Caco-2 (cell line): ENCODE data around the gene GREB1. TPM values are rescaled to one million over a fixed set of nuclear protein-coding genes. Genes with fewer than 3 reads are reported as not detected.

ENCODE experiments used
- BruUV-seq: library from RNA; stranded (reverse); fragments of 400-500 nt; replicated peaks from 2 replicates; lab custom pipeline; 2021; lab: Mats Ljungman, UMichigan
- CTCF ChIA-PET: fragments of 300-600 bp; sonication (Branson Sonifier 250); formaldehyde crosslinking; loops from one replicate; lab custom pipeline; 2022; ENCODE audit warnings: antibody characterized with exemption; lab: Charles Lee
- POLR2A ChIA-PET: fragments of 300-600 bp; sonication (Branson Sonifier 250); formaldehyde crosslinking; loops from one replicate; lab custom pipeline; 2022; ENCODE audit warnings: antibody characterized with exemption; lab: Charles Lee
- DNase-seq, 2 experiments: peaks; one replicate each; pipeline versions ENCODE4 v3.0.0 to v3.0.0-alpha.2; 2020 to 2022
- H3K27me3 ChIP-seq: replicated peaks from 2 replicates; pipeline ENCODE4 v1.6.0; 2011; ENCODE audit warnings: low read length; ENCODE audit not compliant: control insufficient read depth, insufficient read depth
- H3K36me3 ChIP-seq: 2 replicates; pipeline ENCODE4 v1.5.1; 2011; ENCODE audit warnings: low read length; ENCODE audit not compliant: control insufficient read depth, insufficient read depth
- H3K4me1 ChIP-seq: fragments of 250-450 bp; sonication (Bioruptor Pico); 2 replicates; pipeline ENCODE4 v1.5.1; 2020; ENCODE audit warnings: mild to moderate bottlenecking
- H3K4me3 ChIP-seq: 2 replicates; pipeline ENCODE4 v1.5.1; 2011; ENCODE audit warnings: low read depth, mild to moderate bottlenecking, control low read depth, low read length
- H3K9me3 ChIP-seq: fragments of 250-450 bp; sonication (Bioruptor Pico); 2 replicates; pipeline ENCODE4 v1.5.1; 2020; ENCODE audit warnings: mild to moderate bottlenecking, moderate library complexity
- H3K27ac Mint-ChIP-seq: one replicate; pipeline ENCODE4 v1.8.0; 2022; ENCODE audit warnings: mixed read lengths; ENCODE audit not compliant: unreplicated experiment
- H3K27me3 Mint-ChIP-seq: one replicate; pipeline ENCODE4 v1.8.0; 2022; ENCODE audit warnings: mixed read lengths; ENCODE audit not compliant: insufficient read depth, unreplicated experiment
- H3K36me3 Mint-ChIP-seq: one replicate; pipeline ENCODE4 v1.8.0; 2022; ENCODE audit warnings: mild to moderate bottlenecking, mixed read lengths; ENCODE audit not compliant: insufficient read depth, unreplicated experiment
- H3K4me1 Mint-ChIP-seq: one replicate; pipeline ENCODE4 v1.8.0; 2022; ENCODE audit warnings: low read depth, mixed read lengths; ENCODE audit not compliant: unreplicated experiment
- H3K4me3 Mint-ChIP-seq: one replicate; pipeline ENCODE4 v1.8.0; 2022; ENCODE audit warnings: mild to moderate bottlenecking, moderate library complexity, mixed read lengths; ENCODE audit not compliant: unreplicated experiment
- H3K9me3 Mint-ChIP-seq: one replicate; pipeline ENCODE4 v1.8.0; 2022; ENCODE audit warnings: mixed read lengths; ENCODE audit not compliant: unreplicated experiment
- CTCF ChIP-seq, 2 experiments: fragments of 200-600 bp in 1 of 2; IDR thresholded peaks; 1 replicate in 1 of 2; 2 replicates in 1 of 2; pipeline versions ENCODE4 v1.5.1 to v1.8.0; 2011 to 2022; ENCODE audit warnings: antibody characterized with exemption in 1 of 2, control low read depth in 1 of 2, inconsistent platforms in 1 of 2, low read depth in 1 of 2, low read length in 1 of 2, mild to moderate bottlenecking in 1 of 2, moderate library complexity in 1 of 2; ENCODE audit not compliant: insufficient read depth in 1 of 2, severe bottlenecking in 1 of 2, unreplicated experiment in 1 of 2
- intact Hi-C: fragments of 100-400 bp; cut with micrococcal nuclease; formaldehyde crosslinking; loops from one replicate; pipeline ENCODE4 v1.10.0; 2022; ENCODE audit not compliant: unreplicated experiment
- total RNA-seq: library from RNA; stranded (reverse); gene quantifications from 2 replicates; pipeline ENCODE4 v1.2.3, GENCODE V29; 2022

GREB1 gene
- total RNA-seq, 1 experiment from 2014 or later = 2.4 TPM

- Mint-ChIP-seq H3K4me1 (peaks cover 5% of the 10 kb centered on the region), H3K4me3 (no peak overlapping the region), H3K36me3 (no peaks in the 10 kb centered on the region), H3K27me3 (peaks cover 4% of the 10 kb centered on the region), H3K9me3 (no peaks in the 10 kb centered on the region), H3K27ac (no peak overlapping the region)
- H3K9me3 ChIP-seq = no peaks in the 10 kb centered on the region
- no peak overlapping the region for H3K4me3 ChIP-seq
- ChIA-PET CTCF (interaction anchor here (0.8 kb wide), 1 partner anchor 11 kb away, joined by 3 read pairs; no protein-coding TSS in a partner anchor), POLR2A (no interaction called here)
- no peak for DNase-seq
- intact Hi-C loops = no loop called here
- BruUV-seq = no TSS peak
- H3K27me3 ChIP-seq = no peaks in the 10 kb centered on the region
- H3K4me1 ChIP-seq = no peaks in the 10 kb centered on the region
- no peak for TF ChIP-seq CTCF (IDR thresholded peaks at IDR 0.05; ENCODE audit: insufficient read depth in 1 of 2, low read depth in 1 of 2, low read length in 1 of 2, severe bottlenecking in 1 of 2, unreplicated experiment in 1 of 2)
- no peaks in the 10 kb centered on the region for H3K36me3 ChIP-seq
Measured at GRCh38 chr2:11592671-11593574, 59.1 kb downstream of the GREB1 start.

- Histone ChIP-seq H3K9me3 (no peaks in the 10 kb centered on the region), H3K4me3 (no peak overlapping the region), H3K36me3 (no peaks in the 10 kb centered on the region), H3K27me3 (no peaks in the 10 kb centered on the region), H3K4me1 (no peaks in the 10 kb centered on the region)
- no peak for TF ChIP-seq CTCF (IDR thresholded peaks at IDR 0.05; ENCODE audit: insufficient read depth in 1 of 2, low read depth in 1 of 2, low read length in 1 of 2, severe bottlenecking in 1 of 2, unreplicated experiment in 1 of 2)
- intact Hi-C loops = no loop called here
- Mint-ChIP-seq H3K27ac (no peak overlapping the region), H3K4me3 (no peak overlapping the region), H3K9me3 (no peaks in the 10 kb centered on the region), H3K36me3 (no peaks in the 10 kb centered on the region), H3K4me1 (peaks cover 6% of the 10 kb centered on the region), H3K27me3 (peaks cover 9% of the 10 kb centered on the region)
- no TSS peak for BruUV-seq
- ChIA-PET POLR2A (no interaction called here), CTCF (no interaction called here)
- DNase-seq = no peak
Measured at GRCh38 chr2:11596801-11597200, 63.0 kb downstream of the GREB1 start.

GRCh38 chr2:11597538-11598225 lies 63.8 kb downstream of the GREB1 start:
- Mint-ChIP-seq H3K4me1 (peaks cover 6% of the 10 kb centered on the region), H3K9me3 (no peaks in the 10 kb centered on the region), H3K27me3 (peaks cover 9% of the 10 kb centered on the region), H3K36me3 (no peaks in the 10 kb centered on the region), H3K4me3 (no peak overlapping the region), H3K27ac (no peak overlapping the region)
- Histone ChIP-seq H3K27me3 (no peaks in the 10 kb centered on the region), H3K36me3 (no peaks in the 10 kb centered on the region), H3K4me3 (no peak overlapping the region), H3K9me3 (no peaks in the 10 kb centered on the region), H3K4me1 (no peaks in the 10 kb centered on the region)
- no peak for DNase-seq
- no peak for TF ChIP-seq CTCF (IDR thresholded peaks at IDR 0.05; ENCODE audit: insufficient read depth in 1 of 2, low read depth in 1 of 2, low read length in 1 of 2, severe bottlenecking in 1 of 2, unreplicated experiment in 1 of 2)
- ChIA-PET CTCF (interaction anchor here (1.1 kb wide), 1 partner anchor 13 kb away, joined by 4 read pairs; no protein-coding TSS in a partner anchor), POLR2A (no interaction called here)
- intact Hi-C loops = no loop called here
- BruUV-seq = no TSS peak
